Myocyte (in vitro differentiated cells): ENCODE data around the gene RTP4. TPM values are rescaled to one million over a fixed set of nuclear protein-coding genes. Genes with fewer than 3 reads are reported as not detected.

ENCODE experiments used
- DNase-seq: peaks from one replicate; pipeline ENCODE4 v3.0.0-alpha.2; 2012; ENCODE audit warnings: low read depth
- polyA plus RNA-seq: library from polyadenylated mRNA; unstranded; fragments of >200 nt; gene quantifications from one replicate; pipeline ENCODE4 v1.2.1, GENCODE V29; 2012; ENCODE audit warnings: missing spikeins
- total RNA-seq: library from RNA; depleted of rRNA; stranded (reverse); fragments of >200 nt; gene quantifications from 2 replicates; pipeline ENCODE4 v1.2.3, GENCODE V29; 2014

Gene RTP4
- 0.11 TPM in 1 of 2 replicates, not detected in the other for total RNA-seq
- not detected for polyA plus RNA-seq

- DNase-seq, result peak; percentile 8
Observed at GRCh38 chr3:187368251-187369088, at the start of gene RTP4. RTP4 (plus strand) TSS chr3:187368385; CDS start chr3:187368442, 57 bp downstream.

GRCh38 chr3:187318819-187319616 is 49.2 kb upstream of the RTP4 start:
- DNase-seq, result peak; percentile 61

- DNase-seq, result peak; percentile 9
Observed at GRCh38 chr3:187319699-187320302, 48.4 kb upstream of the RTP4 start.

GRCh38 chr3:187321766-187322165 is 46.4 kb upstream of the RTP4 start:
- no peak for DNase-seq

GRCh38 chr3:187322291-187322690 is 45.9 kb upstream of the RTP4 start:
- DNase-seq, result no peak

- no peak for DNase-seq
Observed at GRCh38 chr3:187323091-187323490, 45.1 kb upstream of the RTP4 start.

GRCh38 chr3:187325632-187326031 is 42.6 kb upstream of the RTP4 start:
- no peak for DNase-seq

- no peak for DNase-seq
Observed at GRCh38 chr3:187327845-187328244, 40.3 kb upstream of the RTP4 start.

- no peak for DNase-seq
Observed at GRCh38 chr3:187328691-187329090, 39.5 kb upstream of the RTP4 start.

GRCh38 chr3:187334904-187335303 is 33.3 kb upstream of the RTP4 start:
- no peak for DNase-seq

GRCh38 chr3:187336322-187336721 is 31.9 kb upstream of the RTP4 start:
- DNase-seq, result no peak

- no peak for DNase-seq
Observed at GRCh38 chr3:187340578-187340977, 27.6 kb upstream of the RTP4 start.

- DNase-seq, result no peak
Observed at GRCh38 chr3:187342255-187342654, 25.9 kb upstream of the RTP4 start.

GRCh38 chr3:187343670-187344069 is 24.5 kb upstream of the RTP4 start:
- no peak for DNase-seq

GRCh38 chr3:187352581-187353575 is 15.3 kb upstream of the RTP4 start:
- no peak for DNase-seq

GRCh38 chr3:187358068-187358467 is 10.1 kb upstream of the RTP4 start:
- no peak for DNase-seq

- DNase-seq, result no peak
Observed at GRCh38 chr3:187359798-187360486, 8.2 kb upstream of the RTP4 start.

GRCh38 chr3:187360596-187360995 is 7.6 kb upstream of the RTP4 start:
- no peak for DNase-seq

- no peak for DNase-seq
Observed at GRCh38 chr3:187361835-187362234, 6.3 kb upstream of the RTP4 start.

GRCh38 chr3:187367561-187368103 is 553 bp upstream of the RTP4 start:
- no peak for DNase-seq
